ENCODE results near the gene DCAF11. TPM values are rescaled to one million over a fixed set of nuclear protein-coding genes. Genes with fewer than 3 reads are reported as not detected.

The DCAF11 gene
- total RNA-seq, 2 experiments from 2014 or later = 94.1 to 98.2 TPM

DNA sequence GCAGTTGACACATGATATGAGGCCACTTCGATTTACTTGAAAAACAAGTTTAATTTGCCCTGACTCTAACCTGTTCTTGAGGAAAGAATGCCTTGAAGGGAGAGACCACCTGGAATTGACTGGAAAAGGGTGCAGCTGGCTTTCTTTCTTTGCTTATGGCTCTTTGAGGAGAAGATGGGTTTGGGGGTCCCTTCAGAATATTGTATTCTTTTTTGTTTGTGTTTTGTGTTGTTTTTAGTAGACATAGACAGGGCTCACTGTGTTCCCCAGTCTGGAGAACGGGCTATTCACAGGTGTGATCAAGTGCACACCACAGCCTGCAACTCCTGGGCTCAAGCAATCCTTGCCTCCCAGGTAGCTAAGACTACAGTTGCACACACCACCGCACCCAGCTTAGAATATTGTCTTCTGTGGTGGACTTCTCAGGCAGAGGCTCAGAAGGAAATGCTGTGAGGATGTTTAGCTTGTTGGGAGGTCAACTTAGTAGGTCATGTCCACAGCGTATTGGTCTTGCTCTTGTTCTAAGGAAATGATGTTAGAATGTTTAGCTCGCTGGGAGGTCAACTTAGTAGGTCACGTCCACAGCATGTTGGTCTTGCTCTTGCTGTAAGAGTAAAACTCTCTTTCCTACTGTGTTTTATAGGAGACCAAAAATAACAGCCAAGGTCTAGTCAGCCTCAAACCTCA, 1.7 kb downstream of the DCAF11 start:
- Mint-ChIP-seq H3K4me3 (peak overlapping the region; percentile 98), H3K27me3 (no peaks in the 10 kb centered on the region), H3K27ac (peak overlapping the region; percentile 100), H3K9me3 (no peaks in the 10 kb centered on the region), H3K36me3 (ENCODE audit: low read depth) (peaks cover 52% of the 10 kb centered on the region), H3K4me1 (peaks cover 33% of the 10 kb centered on the region)
- ChIA-PET CTCF (interaction anchor here (0.6 to 4.5 kb wide), 8 partner anchors 22 to 1351 kb away, joined by 3 to 39 read pairs (median 11); partner anchors contain the start of genes CIDEB, IRF9 and PCK2), POLR2A (interaction anchor here (1.2 to 12.4 kb wide), 8 partner anchors 10 to 314 kb away, joined by 6 to 448 read pairs (median 30); partner anchors contain the start of genes CBLN3, CHMP4A, EMC9 and FITM1)
- no peak for DNase-seq

- CTCF ChIA-PET = interaction anchor here (1.3 to 4.5 kb wide), 3 partner anchors 27 to 216 kb away, joined by 4 to 35 read pairs (median 5); partner anchors contain the start of gene IRF9
- H3K4me3 Mint-ChIP-seq = no peak overlapping the region
- H3K4me1 Mint-ChIP-seq = peaks cover 33% of the 10 kb centered on the region
- H3K36me3 Mint-ChIP-seq (ENCODE audit: low read depth) = peaks cover 57% of the 10 kb centered on the region
- POLR2A ChIA-PET = interaction anchor here (1.4 to 12.4 kb wide), 6 partner anchors 10 to 44 kb away, joined by 3 to 448 read pairs (median 68); partner anchors contain the start of genes EMC9, FITM1, IRF9 and PCK2
- no peaks in the 10 kb centered on the region for H3K27me3 Mint-ChIP-seq
- no peaks in the 10 kb centered on the region for H3K9me3 Mint-ChIP-seq
- no peak for DNase-seq
- no peak overlapping the region for H3K27ac Mint-ChIP-seq
Observed at GRCh38 chr14:24117179-24117578, 2.6 kb downstream of the DCAF11 start.

DNA sequence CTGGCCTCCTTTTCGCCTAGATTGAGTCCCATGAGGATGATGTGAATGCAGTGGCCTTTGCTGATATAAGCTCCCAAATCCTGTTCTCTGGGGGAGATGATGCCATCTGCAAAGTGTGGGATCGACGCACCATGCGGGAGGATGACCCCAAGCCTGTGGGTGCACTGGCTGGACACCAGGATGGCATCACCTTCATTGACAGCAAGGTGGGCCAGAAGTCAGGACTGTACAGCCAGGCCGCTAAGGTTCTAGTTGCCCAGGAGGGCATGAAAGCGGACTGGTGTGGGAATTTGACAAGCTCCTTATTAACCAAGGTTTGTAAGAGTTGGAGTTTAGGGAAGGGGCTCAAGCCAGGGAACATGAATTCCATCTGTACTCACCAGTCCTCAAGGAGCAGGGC, 5.1 kb downstream of the DCAF11 start:
- DNase-seq = no peak
- no peak overlapping the region for H3K27ac Mint-ChIP-seq
- H3K27me3 Mint-ChIP-seq = no peaks in the 10 kb centered on the region
- peaks cover 76% of the 10 kb centered on the region for H3K36me3 Mint-ChIP-seq (ENCODE audit: low read depth)
- no peaks in the 10 kb centered on the region for H3K9me3 Mint-ChIP-seq
- H3K4me1 Mint-ChIP-seq = peaks cover 33% of the 10 kb centered on the region
- ChIA-PET POLR2A (interaction anchor here (12.4 kb wide), 1 partner anchor 19 kb away, joined by 448 read pairs; the partner anchor contains the start of genes EMC9, FITM1, PSME1 and PSME2), CTCF (interaction anchor here (1.2 to 2.0 kb wide), 2 partner anchors 24 to 62 kb away, joined by 3 to 4 read pairs; no protein-coding TSS in a partner anchor)
- H3K4me3 Mint-ChIP-seq = no peak overlapping the region

- H3K36me3 Mint-ChIP-seq (ENCODE audit: low read depth) = peaks cover 71% of the 10 kb centered on the region
- peaks cover 20% of the 10 kb centered on the region for H3K4me1 Mint-ChIP-seq
- CTCF ChIA-PET = no interaction called here
- H3K4me3 Mint-ChIP-seq = no peak overlapping the region
- POLR2A ChIA-PET = interaction anchor here (1.2 to 12.4 kb wide), 2 partner anchors 18 to 40 kb away, joined by 3 to 448 read pairs; partner anchors contain the start of genes EMC9, FITM1, IRF9 and PSME1
- no peaks in the 10 kb centered on the region for H3K9me3 Mint-ChIP-seq
- no peaks in the 10 kb centered on the region for H3K27me3 Mint-ChIP-seq
- H3K27ac Mint-ChIP-seq = no peak overlapping the region
- DNase-seq = no peak
Observed at GRCh38 chr14:24121210-24121609, 6.6 kb downstream of the DCAF11 start.

GRCh38 chr14:24122416-24122815, 7.8 kb downstream of the DCAF11 start:
- Mint-ChIP-seq H3K4me3 (no peak overlapping the region), H3K27me3 (no peaks in the 10 kb centered on the region), H3K9me3 (no peaks in the 10 kb centered on the region), H3K4me1 (peaks cover 10% of the 10 kb centered on the region), H3K27ac (no peak overlapping the region), H3K36me3 (ENCODE audit: low read depth) (peaks cover 61% of the 10 kb centered on the region)
- ChIA-PET POLR2A (interaction anchor here (1.2 to 12.4 kb wide), 3 partner anchors 8 to 39 kb away, joined by 3 to 448 read pairs (median 44); partner anchors contain the start of genes DCAF11, EMC9, FITM1 and IRF9), CTCF (interaction anchor here (1.2 kb wide), 1 partner anchor 39 kb away, joined by 4 read pairs; the partner anchor contains the start of gene IRF9)
- DNase-seq = no peak

GRCh38 chr14:24122898-24123297, 8.3 kb downstream of the DCAF11 start:
- no peaks in the 10 kb centered on the region for H3K27me3 Mint-ChIP-seq
- H3K4me3 Mint-ChIP-seq = no peak overlapping the region
- CTCF ChIA-PET = interaction anchor here (1.2 kb wide), 1 partner anchor 38 kb away, joined by 4 read pairs; the partner anchor contains the start of gene IRF9
- peaks cover 5% of the 10 kb centered on the region for H3K4me1 Mint-ChIP-seq
- H3K9me3 Mint-ChIP-seq = no peaks in the 10 kb centered on the region
- H3K36me3 Mint-ChIP-seq (ENCODE audit: low read depth) = peaks cover 56% of the 10 kb centered on the region
- no peak overlapping the region for H3K27ac Mint-ChIP-seq
- no peak for DNase-seq
- POLR2A ChIA-PET = interaction anchor here (6.2 to 12.4 kb wide), 2 partner anchors 8 to 16 kb away, joined by 44 to 448 read pairs; partner anchors contain the start of genes DCAF11, EMC9, FITM1 and NRL

DNA sequence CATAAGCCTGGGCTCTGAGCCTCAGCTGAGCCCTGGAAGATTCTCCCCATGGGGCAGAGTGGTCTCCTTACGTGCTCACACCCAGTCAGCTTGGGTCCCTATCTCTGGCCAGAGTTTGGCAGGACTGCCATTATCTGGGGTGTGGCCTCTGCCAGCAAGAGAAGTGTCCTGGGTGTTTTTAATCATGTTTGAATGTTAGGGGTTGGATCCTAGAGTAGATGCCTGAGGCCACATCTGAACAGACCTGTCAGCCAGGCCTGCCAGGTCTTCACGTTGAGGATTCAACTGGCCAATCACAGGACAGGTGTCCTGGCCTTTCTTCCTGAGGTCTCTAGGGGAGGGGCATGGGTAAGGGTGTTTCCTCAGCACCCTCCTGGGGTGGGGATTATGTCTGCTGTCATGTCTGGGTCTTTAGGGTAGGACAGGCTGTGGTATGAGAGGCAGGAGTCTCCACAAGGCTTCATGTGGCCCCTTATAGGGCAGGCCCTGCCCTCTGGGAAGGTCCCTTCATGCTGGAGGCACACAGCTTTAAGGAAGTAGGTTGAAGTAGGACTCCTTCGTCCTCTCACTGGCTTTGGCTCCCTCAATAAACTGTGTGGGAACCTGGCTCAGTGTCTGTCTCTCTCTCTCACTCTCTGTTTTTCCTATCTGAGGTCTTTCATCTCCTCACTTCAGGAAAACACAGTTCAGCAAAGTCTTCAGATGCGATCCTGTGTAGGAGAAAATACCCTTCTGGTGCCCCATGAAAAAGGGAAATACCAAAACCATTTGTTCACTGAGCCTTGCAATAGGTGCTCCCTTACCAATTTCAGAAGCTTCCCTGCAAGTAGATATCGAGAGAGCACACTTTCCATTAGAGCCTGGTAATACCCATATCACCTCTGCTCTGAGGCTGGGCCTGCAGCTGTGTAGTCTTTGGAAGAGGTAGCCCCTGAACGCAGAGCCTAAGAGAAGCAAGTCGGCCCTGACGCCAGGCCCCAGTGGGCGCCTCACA, 9.1 kb downstream of the DCAF11 start:
- H3K27me3 Mint-ChIP-seq = no peaks in the 10 kb centered on the region
- H3K4me1 Mint-ChIP-seq = no peaks in the 10 kb centered on the region
- ChIA-PET CTCF (interaction anchor here (1.1 to 1.5 kb wide), 3 partner anchors 9 to 15 kb away, joined by 3 to 5 read pairs (median 4); partner anchors contain the start of genes DCAF11, NRL and PSME1), POLR2A (interaction anchor here (4.7 to 12.4 kb wide), 3 partner anchors 9 to 37 kb away, joined by 15 to 448 read pairs (median 44); partner anchors contain the start of genes DCAF11, EMC9, FITM1 and IRF9)
- no peak for DNase-seq
- peaks cover 48% of the 10 kb centered on the region for H3K36me3 Mint-ChIP-seq (ENCODE audit: low read depth)
- H3K9me3 Mint-ChIP-seq = no peaks in the 10 kb centered on the region
- H3K27ac Mint-ChIP-seq = no peak overlapping the region
- no peak overlapping the region for H3K4me3 Mint-ChIP-seq

DNA sequence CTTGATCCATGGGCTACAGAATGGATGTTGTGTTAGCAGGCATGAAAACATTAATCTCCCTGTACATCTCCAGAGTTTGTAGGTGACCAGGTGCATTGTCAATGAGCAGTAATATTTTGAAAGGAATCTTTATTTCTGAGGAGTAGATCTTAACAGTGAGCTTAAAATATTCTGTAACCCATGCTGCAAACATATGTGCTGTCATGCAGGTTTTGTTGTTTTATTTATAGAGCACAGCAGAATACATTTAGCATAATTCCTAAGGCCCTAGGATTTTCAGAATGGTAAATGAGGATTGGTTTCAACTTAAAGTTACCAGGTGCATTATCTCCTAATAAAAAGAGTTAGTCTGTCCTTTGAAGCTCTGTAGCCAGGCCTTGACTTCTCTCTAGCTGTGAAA, 12.4 kb downstream of the DCAF11 start:
- POLR2A ChIA-PET = interaction anchor here (1.2 to 6.2 kb wide), 6 partner anchors 9 to 34 kb away, joined by 3 to 44 read pairs (median 14); partner anchors contain the start of genes DCAF11, EMC9, IRF9 and NRL
- Mint-ChIP-seq H3K27ac (no peak overlapping the region), H3K27me3 (no peaks in the 10 kb centered on the region), H3K4me1 (peaks cover 2% of the 10 kb centered on the region), H3K4me3 (no peak overlapping the region), H3K9me3 (no peaks in the 10 kb centered on the region), H3K36me3 (ENCODE audit: low read depth) (peaks cover 23% of the 10 kb centered on the region)
- DNase-seq = no peak
- CTCF ChIA-PET = interaction anchor here (0.7 to 1.9 kb wide), 5 partner anchors 9 to 145 kb away, joined by 3 to 6 read pairs (median 5); partner anchors contain the start of genes DCAF11, NRL and PSME1

DNA sequence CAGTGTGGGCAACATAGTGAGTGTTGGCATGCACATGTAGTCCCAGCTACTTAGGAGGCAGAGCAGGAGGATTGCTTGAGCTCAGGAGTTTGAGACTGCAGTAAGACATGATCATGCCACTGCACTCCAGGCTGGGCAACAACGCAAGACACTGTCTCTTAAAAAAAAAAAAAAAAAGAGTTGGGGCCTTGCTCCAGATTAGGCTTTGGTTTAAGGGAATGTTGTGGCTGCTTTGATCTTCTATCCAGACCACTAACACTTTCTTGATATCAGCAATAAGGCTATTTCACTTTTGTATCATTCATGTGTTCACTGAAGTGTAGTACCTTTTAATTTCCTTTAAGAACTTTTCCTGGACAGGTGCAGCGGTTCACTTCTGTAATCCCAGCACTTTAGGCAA, 13.1 kb downstream of the DCAF11 start:
- H3K4me1 Mint-ChIP-seq = peaks cover 7% of the 10 kb centered on the region
- DNase-seq = no peak
- POLR2A ChIA-PET = interaction anchor here (2.5 to 6.2 kb wide), 4 partner anchors 10 to 34 kb away, joined by 14 to 44 read pairs (median 15); partner anchors contain the start of genes DCAF11, EMC9, IRF9 and NRL
- H3K27ac Mint-ChIP-seq = no peak overlapping the region
- no peak overlapping the region for H3K4me3 Mint-ChIP-seq
- no peaks in the 10 kb centered on the region for H3K27me3 Mint-ChIP-seq
- CTCF ChIA-PET = interaction anchor here (0.9 to 1.9 kb wide), 2 partner anchors 8 to 12 kb away, joined by 3 to 5 read pairs; partner anchors contain the start of gene PSME1
- no peaks in the 10 kb centered on the region for H3K9me3 Mint-ChIP-seq
- peaks cover 23% of the 10 kb centered on the region for H3K36me3 Mint-ChIP-seq (ENCODE audit: low read depth)

GRCh38 chr14:24129410-24129998, 14.9 kb downstream of the DCAF11 start:
- no peak overlapping the region for H3K4me3 Mint-ChIP-seq
- no peak for DNase-seq
- H3K36me3 Mint-ChIP-seq (ENCODE audit: low read depth) = peaks cover 8% of the 10 kb centered on the region
- peaks cover 12% of the 10 kb centered on the region for H3K4me1 Mint-ChIP-seq
- no peak overlapping the region for H3K27ac Mint-ChIP-seq
- no peaks in the 10 kb centered on the region for H3K9me3 Mint-ChIP-seq
- ChIA-PET POLR2A (interaction anchor here (0.8 to 21.4 kb wide), 4 partner anchors 10 to 36 kb away, joined by 3 to 448 read pairs (median 4); partner anchors contain the start of genes DCAF11, IRF9, NRL and PCK2), CTCF (no interaction called here)
- no peaks in the 10 kb centered on the region for H3K27me3 Mint-ChIP-seq

GRCh38 chr14:24130380-24130716, 15.8 kb downstream of the DCAF11 start, which contains the start of gene FITM1:
TSS of gene FITM1 (plus strand) at chr14:24130659. CDS start at chr14:24131564, 905 bp downstream.
- Mint-ChIP-seq H3K36me3 (ENCODE audit: low read depth) (peaks cover 5% of the 10 kb centered on the region), H3K27me3 (no peaks in the 10 kb centered on the region), H3K27ac (no peak within 1 kb of the TSS), H3K9me3 (no peaks in the 10 kb centered on the region), H3K4me1 (peaks cover 17% of the 10 kb centered on the region), H3K4me3 (no peak within 1 kb of the TSS)
- ChIA-PET POLR2A (interaction anchor here (0.8 to 21.4 kb wide), 3 partner anchors 10 to 31 kb away, joined by 3 to 448 read pairs (median 4); partner anchors contain the start of genes DCAF11, IRF9 and NRL), CTCF (no interaction called here)
- DNase-seq = no peak
